Sigmoid colon (tissue), 7 donors: ENCODE results near the gene UFC1. TPM values are rescaled to one million over a fixed set of nuclear protein-coding genes. Genes with fewer than 3 reads are reported as not detected.

Source experiments
- DNase-seq: peaks from one replicate; pipeline ENCODE4 v3.0.0-alpha.2; 2019
- H3K27ac ChIP-seq, 4 donors: fragments of 200-600 bp; sonication (generic); one replicate each; pipeline ENCODE4 v1.5.1; 2016 to 2019; ENCODE audit warnings: mild to moderate bottlenecking in 1 of 4
- H3K27me3 ChIP-seq, 3 donors: fragments of 200-600 bp; sonication (generic); one replicate each; pipeline ENCODE4 v1.5.1; 2019; ENCODE audit warnings: mild to moderate bottlenecking in 1 of 3
- H3K36me3 ChIP-seq, 4 donors: fragments of 200-600 bp; sonication (generic); one replicate each; pipeline ENCODE4 v1.5.1; 2016 to 2019
- H3K4me1 ChIP-seq, 4 donors: fragments of 200-600 bp; sonication (generic); one replicate each; pipeline ENCODE4 v1.5.1; 2017 to 2019
- H3K4me3 ChIP-seq, 4 donors: fragments of 200-600 bp; sonication (generic); one replicate each; pipeline ENCODE4 v1.5.1; 2017 to 2019; ENCODE audit warnings: mild to moderate bottlenecking in 2 of 4, moderate library complexity in 1 of 4
- H3K9me3 ChIP-seq, 4 donors: fragments of 200-600 bp in 3 of 4; sonication (generic) in 3 of 4; one replicate each; pipeline versions ENCODE4 v1.5.1 to v1.6.1; 2013 to 2019
- CTCF ChIP-seq, 4 experiments: fragments of 450-650 bp in 3 of 4; fragments of 200-600 bp in 1 of 4; IDR thresholded peaks; one replicate each; pipeline ENCODE4 v1.5.1; 2016 to 2019; ENCODE audit warnings: antibody characterized with exemption in 4 of 4, mild to moderate bottlenecking in 3 of 4, moderate library complexity in 2 of 4
- EP300 ChIP-seq, 4 donors: sonication (generic); formaldehyde crosslinking; IDR thresholded peaks; one replicate each; pipeline ENCODE4 v1.6.1; 2017; ENCODE audit warnings: antibody characterized with exemption in 4 of 4
- POLR2A ChIP-seq, 2 donors: fragments of 450-650 bp; IDR thresholded peaks; one replicate each; pipeline ENCODE4 v1.6.1; 2016; ENCODE audit warnings: antibody characterized with exemption in 2 of 2, mild to moderate bottlenecking in 2 of 2, moderate library complexity in 2 of 2
- POLR2AphosphoS5 ChIP-seq, 4 donors: sonication (generic); formaldehyde crosslinking; IDR thresholded peaks; one replicate each; pipeline ENCODE4 v1.6.1; 2017; ENCODE audit warnings: antibody characterized with exemption in 4 of 4
- WGBS, 2 donors: extraction: QIAGEN DNeasy Blood & Tissue Kit; methylation state at CpG; one replicate each; pipeline ENCODE4 v1.1.7; 2013; 5-methylcytosine and 5-hydroxymethylcytosine counted together
- intact Hi-C: fragments of 100-400 bp; cut with DNase I; formaldehyde crosslinking; loops from one replicate; pipeline ENCODE4 v1.15.1; 2023
- polyA plus RNA-seq, 3 donors: library from polyadenylated mRNA; stranded (reverse); fragments of 200-250 nt; gene quantifications; one replicate each; pipeline ENCODE4 v1.2.3, GENCODE V29; 2013
- total RNA-seq, 4 donors: library from RNA; depleted of rRNA; stranded (reverse); fragments of >200 nt; gene quantifications; one replicate each; pipeline ENCODE4 v1.1.0, GENCODE V29; 2016
- donor health status: healthy with polysubstance abuse.
- donor health status: Bipolar disorder and iron deficiency.
- donor health status: healthy.

The UFC1 gene
- total and polyA plus RNA-seq, 7 donors: 49.0 to 249 (median 77.8) TPM

DNA sequence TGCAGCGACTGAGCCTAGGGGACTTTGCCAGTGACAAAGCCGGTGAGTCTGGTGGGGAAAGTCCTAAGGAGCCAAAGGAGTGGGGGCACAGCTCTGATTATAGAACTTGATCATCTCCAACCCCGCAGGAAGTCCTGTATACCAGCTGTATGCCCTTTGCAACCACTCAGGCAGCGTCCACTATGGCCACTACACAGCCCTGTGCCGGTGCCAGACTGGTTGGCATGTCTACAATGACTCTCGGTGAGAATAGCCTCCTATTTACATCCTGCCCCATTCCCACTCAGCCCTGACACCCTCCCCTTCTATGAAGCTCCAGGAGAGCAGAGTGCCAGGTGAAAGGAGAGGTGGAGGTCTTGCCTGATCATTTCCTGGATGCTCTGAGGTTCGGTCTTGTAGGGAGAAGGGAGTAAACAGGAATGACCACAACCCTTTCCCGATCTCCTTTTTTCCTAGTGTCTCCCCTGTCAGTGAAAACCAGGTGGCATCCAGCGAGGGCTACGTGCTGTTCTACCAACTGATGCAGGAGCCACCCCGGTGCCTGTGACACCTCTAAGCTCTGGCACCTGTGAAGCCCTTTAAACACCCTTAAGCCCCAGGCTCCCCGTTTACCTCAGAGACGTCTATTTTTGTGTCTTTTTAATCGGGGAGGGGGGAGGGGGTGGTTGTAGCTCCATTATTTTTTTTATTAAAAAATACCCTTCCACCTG, 11.3 kb downstream of the UFC1 start:
- intact Hi-C loops: no loop called here
- H3K4me3 ChIP-seq: peak overlapping the region; percentile 53 to 83 (median 78)
- peaks cover 0 to 49% (median 43%) of the 10 kb centered on the region in 4 donors for H3K4me1 ChIP-seq
- 55 to 67% methylated on average over 14 of the region's 14 CpGs for WGBS, 2 donors
- no peak for TF ChIP-seq CTCF (IDR thresholded peaks at IDR 0.05)
- TF ChIP-seq POLR2AphosphoS5 (IDR thresholded peaks at IDR 0.05): no peak
- no peak for TF ChIP-seq EP300 (IDR thresholded peaks at IDR 0.05)
- no peak for TF ChIP-seq POLR2A (IDR thresholded peaks at IDR 0.05)
- no peak for DNase-seq
- no peaks in the 10 kb centered on the region for H3K27me3 ChIP-seq
- H3K36me3 ChIP-seq: peaks cover 0 to 56% (median 15%) of the 10 kb centered on the region in 4 donors
- H3K9me3 ChIP-seq: no peaks in the 10 kb centered on the region
- peak overlapping the region; percentile 82 to 89 (median 86) for H3K27ac ChIP-seq

DNA sequence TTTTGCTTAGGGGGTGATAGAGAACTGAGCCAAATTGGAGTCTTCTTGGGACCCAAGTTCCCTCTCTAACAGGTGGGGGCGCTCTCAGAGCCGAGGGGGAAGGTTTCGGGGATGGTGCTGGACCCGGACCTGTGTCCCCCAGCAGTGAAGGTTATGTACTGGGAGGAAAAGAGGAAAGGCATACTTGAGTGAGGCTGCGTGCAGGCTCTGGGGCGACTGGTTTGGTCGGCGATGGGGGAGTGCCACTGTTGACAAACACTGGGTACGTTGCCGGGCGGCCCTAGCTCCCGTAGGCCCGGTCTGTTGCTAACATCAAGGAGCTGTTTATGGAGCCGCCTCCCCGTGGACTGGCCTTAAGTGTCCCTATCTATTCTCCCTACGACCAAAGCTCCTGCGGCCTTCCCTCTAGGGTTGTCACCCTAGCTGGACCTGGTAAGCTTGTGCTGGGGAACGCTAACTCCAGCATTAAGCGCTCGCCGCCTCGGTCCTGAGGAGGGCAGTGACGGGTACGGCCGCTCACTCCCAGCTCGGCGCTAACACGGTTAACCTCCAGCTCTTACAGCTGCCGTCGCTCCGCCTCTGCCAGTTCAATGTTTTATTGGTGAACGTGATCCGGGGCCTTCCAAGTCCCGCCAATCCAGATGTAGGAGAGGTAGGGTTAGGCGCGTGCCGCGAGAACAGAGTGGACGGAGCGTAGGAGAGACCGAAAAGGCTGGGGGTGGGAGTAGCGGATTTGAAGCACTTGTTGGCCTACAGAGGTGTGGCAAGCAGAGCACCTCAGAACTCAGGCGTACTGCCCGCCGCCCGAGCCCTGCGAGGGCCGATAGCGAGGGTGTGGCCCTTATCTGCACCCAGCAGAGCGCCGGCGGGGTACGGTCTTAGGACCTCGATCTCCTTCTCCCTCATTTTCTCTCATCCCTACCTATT, 12.2 kb downstream of the UFC1 start, which contains the start of gene PPOX:
Gene PPOX, plus strand, starts transcription at position 685 of the 927 bp plus-strand sequence. CDS start 422 bp downstream, outside the sequence.
- peak; percentile 99 for DNase-seq
- 0% methylated on average over 54 of the region's 54 CpGs for WGBS, 2 donors
- TF ChIP-seq CTCF (IDR thresholded peaks at IDR 0.05) (peak in 3 of 4 experiments; percentile 28 to 40 (median 30)), POLR2AphosphoS5 (IDR thresholded peaks at IDR 0.05) (peak; percentile 75 to 85 (median 82)), EP300 (IDR thresholded peaks at IDR 0.05) (peak in 2 of 4 donors; percentile 8 to 58), POLR2A (IDR thresholded peaks at IDR 0.05) (peak in 1 of 2 donors; percentile 11)
- H3K9me3 ChIP-seq: no peaks in the 10 kb centered on the region
- peak within 1 kb of the TSS; percentile 82 to 89 (median 86) for H3K27ac ChIP-seq
- peaks cover 0 to 40% (median 33%) of the 10 kb centered on the region in 4 donors for H3K4me1 ChIP-seq
- peak within 1 kb of the TSS; percentile 53 to 83 (median 78) for H3K4me3 ChIP-seq
- intact Hi-C loops: loop anchor here (1.0 kb wide), 1 partner anchor 11 kb away; the partner anchor contains the start of gene B4GALT3
- H3K36me3 ChIP-seq: peaks cover under 1 to 60% (median 23%) of the 10 kb centered on the region in 4 donors
- H3K27me3 ChIP-seq: no peaks in the 10 kb centered on the region

GRCh38 chr1:161166669-161167548, 13.1 kb downstream of the UFC1 start:
- Histone ChIP-seq H3K27me3 (no peaks in the 10 kb centered on the region), H3K4me1 (peaks cover 0 to 31% (median 24%) of the 10 kb centered on the region in 4 donors), H3K4me3 (peak overlapping the region; percentile 53 to 83 (median 78)), H3K9me3 (no peaks in the 10 kb centered on the region), H3K27ac (peak overlapping the region; percentile 82 to 89 (median 86)), H3K36me3 (peaks cover 10 to 66% (median 32%) of the 10 kb centered on the region in 4 donors)
- TF ChIP-seq POLR2AphosphoS5 (IDR thresholded peaks at IDR 0.05): no peak
- TF ChIP-seq EP300 (IDR thresholded peaks at IDR 0.05): no peak
- DNase-seq: no peak
- WGBS, 2 donors: 5 to 8% methylated on average over 33 of the region's 33 CpGs
- intact Hi-C loops: loop anchor here (1.0 kb wide), 1 partner anchor 10 kb away; the partner anchor contains the start of gene B4GALT3

DNA sequence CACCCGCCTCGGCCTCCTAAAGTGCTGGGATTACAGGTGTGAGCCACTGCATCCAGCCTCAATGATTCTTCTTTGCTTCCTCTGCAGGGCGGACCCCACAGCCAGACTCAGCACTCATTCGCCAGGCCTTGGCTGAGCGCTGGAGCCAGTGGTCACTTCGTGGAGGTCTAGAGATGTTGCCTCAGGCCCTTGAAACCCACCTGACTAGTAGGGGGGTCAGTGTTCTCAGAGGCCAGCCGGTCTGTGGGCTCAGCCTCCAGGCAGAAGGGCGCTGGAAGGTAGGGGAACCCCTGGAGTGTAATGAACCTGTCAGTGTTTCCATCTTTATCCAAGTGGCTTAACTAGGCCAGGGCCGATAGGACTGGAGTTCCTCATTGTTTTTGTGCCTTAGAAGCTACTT, 15.1 kb downstream of the UFC1 start:
- Histone ChIP-seq H3K4me3 (no peak overlapping the region), H3K4me1 (peaks cover 0 to 44% (median 31%) of the 10 kb centered on the region in 4 donors), H3K9me3 (no peaks in the 10 kb centered on the region), H3K27me3 (no peaks in the 10 kb centered on the region), H3K36me3 (peaks cover 22 to 67% (median 39%) of the 10 kb centered on the region in 4 donors), H3K27ac (no peak overlapping the region)
- TF ChIP-seq POLR2A (IDR thresholded peaks at IDR 0.05) (no peak), CTCF (IDR thresholded peaks at IDR 0.05) (no peak), POLR2AphosphoS5 (IDR thresholded peaks at IDR 0.05) (no peak), EP300 (IDR thresholded peaks at IDR 0.05) (no peak)
- 94 to 96% methylated on average over 9 of the region's 9 CpGs for WGBS, 2 donors
- intact Hi-C loops: no loop called here
- no peak for DNase-seq
